22Rv1 (cell line): Measurements from ENCODE around the gene SNAPC5.
A peak's percentile ranks its signal among the peaks of the same experiment; 100 is the strongest.

ENCODE experiments used
- H3K27ac ChIP-seq: fragments of 450-650 bp; 2 replicates; pipeline ENCODE4 v1.5.1; 2017
- CTCF ChIP-seq: fragments of 450-650 bp; IDR thresholded peaks from 2 replicates; pipeline ENCODE4 v1.5.1; 2017; ENCODE audit warnings: mild to moderate bottlenecking
- ZFX ChIP-seq: fragments of 450-650 bp; IDR thresholded peaks from 2 replicates; pipeline ENCODE4 v1.6.1; 2017; ENCODE audit warnings: antibody characterized with exemption, borderline replicate concordance

Gene SNAPC5

DNA sequence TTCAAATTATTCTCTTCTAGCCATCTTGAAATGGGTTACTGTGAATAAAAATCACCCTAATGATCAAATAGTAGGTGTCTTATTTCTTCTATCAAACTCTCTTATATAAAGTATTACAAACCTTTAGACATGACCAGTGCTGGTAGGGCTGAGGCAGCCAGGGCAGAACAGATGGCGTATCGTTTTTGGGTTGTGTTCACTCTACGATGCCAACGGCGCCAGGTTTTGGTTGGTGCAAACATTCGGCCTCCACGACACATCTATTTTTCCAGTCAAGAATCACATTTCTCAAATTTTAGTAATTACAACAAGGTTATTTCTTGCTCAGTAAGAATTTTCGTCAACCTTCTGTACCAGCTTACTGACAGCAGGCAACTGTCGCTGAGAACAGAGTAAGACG, 4.9 kb upstream of the SNAPC5 start:
- H3K27ac ChIP-seq: peak overlapping the region; percentile 97
- no peak for TF ChIP-seq ZFX
- TF ChIP-seq CTCF: no peak

DNA sequence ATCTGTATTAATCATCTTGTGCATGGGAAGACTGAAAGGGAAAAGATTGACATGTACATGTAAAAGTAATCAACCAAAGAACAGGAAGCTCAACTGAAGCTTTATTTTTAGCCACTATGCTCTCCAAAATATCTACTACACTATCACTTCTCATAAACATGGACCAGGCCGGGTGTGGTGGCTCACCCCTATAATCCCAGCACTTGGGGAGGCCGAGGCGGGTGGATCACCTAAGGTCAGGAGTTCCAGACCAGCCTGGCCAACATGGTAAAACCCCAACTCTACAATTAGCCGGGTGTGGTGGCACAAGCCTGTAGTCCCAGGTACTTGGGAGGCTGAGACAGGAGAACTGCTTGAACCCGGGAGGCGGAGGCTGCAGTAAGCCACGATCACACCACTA, 2.8 kb upstream of the SNAPC5 start:
- H3K27ac ChIP-seq: peak overlapping the region; percentile 97; the same call in 1 of the 2 replicates

GRCh38 chr15:66498501-66499386, 1.2 kb upstream of the SNAPC5 start:
- TF ChIP-seq ZFX (no peak), CTCF (peak; percentile 43)
- H3K27ac ChIP-seq: peak overlapping the region; percentile 97

- peak overlapping the region; percentile 97 for H3K27ac ChIP-seq
- no peak for TF ChIP-seq CTCF
- no peak for TF ChIP-seq ZFX
Observed at GRCh38 chr15:66496951-66497501, 536 bp downstream of the SNAPC5 start.

DNA sequence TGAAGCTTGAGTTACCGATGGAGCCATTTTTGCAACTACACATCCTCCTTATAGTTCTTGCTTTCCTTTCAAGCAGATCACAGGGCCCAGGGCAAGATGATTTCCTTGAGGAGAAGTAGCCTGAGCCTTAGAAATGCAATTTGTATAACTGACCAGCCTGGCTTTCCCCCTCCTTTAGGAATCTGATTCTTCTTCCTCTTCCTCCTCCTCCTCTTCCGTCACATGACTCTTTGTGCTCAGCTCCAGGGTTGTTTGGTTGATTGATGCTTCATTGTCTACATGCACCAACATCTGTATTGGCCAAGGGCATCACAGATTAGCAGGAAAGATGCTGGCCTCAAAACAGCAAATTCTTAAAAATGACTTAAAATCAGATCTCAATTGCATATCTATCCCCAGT, 3.3 kb downstream of the SNAPC5 start:
- H3K27ac ChIP-seq: no peak overlapping the region
- TF ChIP-seq CTCF (no peak), ZFX (no peak)

DNA sequence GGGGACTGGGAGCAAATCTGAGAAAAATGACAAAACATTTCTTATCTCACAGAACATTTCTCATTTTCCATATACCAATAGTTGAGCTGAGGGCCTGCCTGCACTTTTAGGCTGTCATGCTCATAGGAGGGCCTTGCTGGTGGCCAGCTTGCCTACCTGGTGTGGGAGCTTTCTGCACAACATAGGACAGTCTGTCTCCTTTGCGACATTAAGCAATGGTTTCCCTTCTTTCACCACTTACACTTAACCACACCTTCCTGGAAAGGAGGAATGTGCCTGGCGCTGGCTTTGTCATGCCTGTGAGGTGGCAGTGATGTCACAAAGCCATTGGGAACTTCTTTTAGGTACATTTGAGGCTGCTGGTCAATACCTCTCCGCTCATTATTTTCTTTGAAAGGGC, 5.7 kb downstream of the SNAPC5 start:
- TF ChIP-seq CTCF: no peak
- TF ChIP-seq ZFX: no peak
- H3K27ac ChIP-seq: no peak overlapping the region

GRCh38 chr15:66489179-66489791, 8.3 kb downstream of the SNAPC5 start:
- TF ChIP-seq ZFX (no peak), CTCF (no peak)
- H3K27ac ChIP-seq: no peak overlapping the region
